GM11168 (cell line): ENCODE data around the gene UROC1.

Experiments
- in situ Hi-C: fragments of 300-500 bp; cut with MboI; formaldehyde crosslinking; loops from one replicate; pipeline ENCODE4 v1.12.0; 2022; ENCODE audit warnings: low sequenced_read_pairs; ENCODE audit not compliant: unreplicated experiment

The UROC1 gene

GRCh38 chr3:126433496-126434263, 83.9 kb downstream of the UROC1 start:
- in situ Hi-C loops, result no loop called here

GRCh38 chr3:126433105-126433430, 84.5 kb downstream of the UROC1 start:
- in situ Hi-C loops, result no loop called here

GRCh38 chr3:126432361-126433104, 85.0 kb downstream of the UROC1 start:
- in situ Hi-C loops, result no loop called here
